Trophoblast cell (in vitro differentiated cells and primary cell): ENCODE measurements around the gene OR5K2.

Source experiments
- DNase-seq, 2 donors: peaks; one replicate each; pipeline ENCODE4 v3.0.0-alpha.2; 2016
- H2AFZ ChIP-seq: 2 replicates; pipeline ENCODE4 v1.6.1; 2013; ENCODE audit warnings: low read length, moderate library complexity, mild to moderate bottlenecking; ENCODE audit not compliant: insufficient read depth, poor library complexity
- H2AK5ac ChIP-seq: 2 replicates; pipeline ENCODE4 v1.6.1; 2013; ENCODE audit warnings: mild to moderate bottlenecking, low read length
- H2BK120ac ChIP-seq: 2 replicates; pipeline ENCODE4 v1.6.1; 2013; ENCODE audit warnings: low read length, mild to moderate bottlenecking, moderate library complexity; ENCODE audit not compliant: insufficient read depth, poor library complexity
- H2BK12ac ChIP-seq: 2 replicates; pipeline ENCODE4 v1.6.1; 2013; ENCODE audit warnings: mild to moderate bottlenecking, low read length, moderate library complexity
- H2BK5ac ChIP-seq: 2 replicates; pipeline ENCODE4 v1.6.1; 2013; ENCODE audit warnings: low read length, low read depth, moderate library complexity, mild to moderate bottlenecking; ENCODE audit not compliant: poor library complexity
- H3K14ac ChIP-seq: 2 replicates; pipeline ENCODE4 v1.6.1; 2013; ENCODE audit warnings: mild to moderate bottlenecking, low read length
- H3K18ac ChIP-seq: 2 replicates; pipeline ENCODE4 v1.6.1; 2013; ENCODE audit warnings: mild to moderate bottlenecking, low read length
- H3K23ac ChIP-seq: 2 replicates; pipeline ENCODE4 v1.6.1; 2013; ENCODE audit warnings: low read length
- H3K27ac ChIP-seq: 2 replicates; pipeline ENCODE4 v1.5.1; 2013; ENCODE audit warnings: low read depth, mild to moderate bottlenecking, inconsistent platforms, low read length, moderate library complexity
- H3K27me3 ChIP-seq: 2 replicates; pipeline ENCODE4 v1.6.1; 2013; ENCODE audit warnings: inconsistent platforms, mild to moderate bottlenecking, low read length, moderate library complexity; ENCODE audit not compliant: insufficient read depth
- H3K36me3 ChIP-seq, 2 experiments: 1 replicate in 1 of 2; 2 replicates in 1 of 2; pipeline ENCODE4 v1.6.1; 2013; ENCODE audit warnings: low read length in 2 of 2, mild to moderate bottlenecking in 2 of 2, moderate library complexity in 1 of 2; ENCODE audit not compliant: insufficient read depth in 2 of 2, control insufficient read depth in 1 of 2
- H3K4ac ChIP-seq: 2 replicates; pipeline ENCODE4 v1.6.1; 2013; ENCODE audit warnings: low read depth, mild to moderate bottlenecking, low read length, moderate library complexity
- H3K4me1 ChIP-seq, 2 experiments: 1 replicate in 1 of 2; 2 replicates in 1 of 2; pipeline ENCODE4 v1.6.1; 2013; ENCODE audit warnings: low read length in 2 of 2, mild to moderate bottlenecking in 2 of 2, moderate library complexity in 1 of 2; ENCODE audit not compliant: insufficient read depth in 2 of 2, control insufficient read depth in 1 of 2
- H3K4me2 ChIP-seq: 2 replicates; pipeline ENCODE4 v1.6.1; 2013; ENCODE audit warnings: inconsistent platforms, mild to moderate bottlenecking, low read length, moderate library complexity
- H3K4me3 ChIP-seq: 2 replicates; pipeline ENCODE4 v1.5.1; 2013; ENCODE audit warnings: mild to moderate bottlenecking, low read depth, low read length, inconsistent platforms
- H3K79me1 ChIP-seq: one replicate; pipeline ENCODE4 v1.6.1; 2013; ENCODE audit warnings: low read length
- H3K79me2 ChIP-seq: 2 replicates; pipeline ENCODE4 v1.6.1; 2013; ENCODE audit warnings: low read length, mild to moderate bottlenecking; ENCODE audit not compliant: control insufficient read depth, insufficient read depth, poor library complexity
- H3K9ac ChIP-seq: 2 replicates; pipeline ENCODE4 v1.6.1; 2013; ENCODE audit warnings: mild to moderate bottlenecking, low read length
- H3K9me3 ChIP-seq: 2 replicates; pipeline ENCODE4 v1.6.1; 2013; ENCODE audit warnings: low read depth, mild to moderate bottlenecking, control low read depth, inconsistent platforms, low read length; ENCODE audit not compliant: insufficient read depth
- H4K12ac ChIP-seq: 2 replicates; pipeline ENCODE4 v1.6.1; 2013; ENCODE audit warnings: low read depth, mild to moderate bottlenecking, low read length, moderate library complexity
- H4K8ac ChIP-seq: 2 replicates; pipeline ENCODE4 v1.6.1; 2013; ENCODE audit warnings: low read depth, mild to moderate bottlenecking, low read length, moderate library complexity
- H4K91ac ChIP-seq: one replicate; pipeline ENCODE4 v1.6.1; 2013; ENCODE audit warnings: low read depth, mild to moderate bottlenecking, low read length, moderate library complexity
- WGBS: extraction: QIAGEN DNeasy Blood & Tissue Kit; methylation state at CpG from one replicate; pipeline ENCODE4 v1.1.7; 2013; ENCODE audit warnings: missing lambda C conversion rate; ENCODE audit not compliant: insufficient read length, insufficient coverage; ENCODE audit errors: extremely low coverage; 5-methylcytosine and 5-hydroxymethylcytosine counted together

The OR5K2 gene

GRCh38 chr3:98519351-98519750 lies 21.9 kb downstream of the OR5K2 start:
- Histone ChIP-seq H3K27me3 (no peaks in the 10 kb centered on the region), H3K4me3 (no peak overlapping the region), H3K36me3 (peaks cover 5 to 8% of the 10 kb centered on the region in 2 experiments), H3K4me2 (no peak overlapping the region), H3K9ac (no peak overlapping the region), H2AFZ (no peak overlapping the region), H3K27ac (no peak overlapping the region), H4K8ac (no peak overlapping the region), H3K79me1 (peaks cover 4% of the 10 kb centered on the region), H2BK12ac (no peak overlapping the region), H2BK5ac (no peak overlapping the region), H3K4me1 (peaks cover 3% of the 10 kb centered on the region in 2 experiments), H3K9me3 (no peaks in the 10 kb centered on the region), H2AK5ac (no peak overlapping the region), H3K79me2 (peaks cover 2% of the 10 kb centered on the region), H2BK120ac (no peak overlapping the region), H3K23ac (no peak overlapping the region), H3K18ac (no peak overlapping the region), H4K12ac (no peak overlapping the region), H3K14ac (no peak overlapping the region), H3K4ac (no peak overlapping the region), H4K91ac (no peak overlapping the region)
- DNase-seq, result peak; percentile 42 to 79
- no CpG with 5 or more reads among the region's 1 CpG for WGBS

GRCh38 chr3:98521897-98522543 lies 24.5 kb downstream of the OR5K2 start:
- Histone ChIP-seq H3K9me3 (no peaks in the 10 kb centered on the region), H3K14ac (peak overlapping the region; percentile 86), H3K27me3 (no peaks in the 10 kb centered on the region), H2AFZ (peak overlapping the region; percentile 95), H3K23ac (no peak overlapping the region), H3K79me1 (peaks cover 4% of the 10 kb centered on the region), H3K4me2 (peak overlapping the region; percentile 69), H4K12ac (peak overlapping the region; percentile 80), H3K4ac (peak overlapping the region; percentile 46), H3K18ac (peak overlapping the region; percentile 38), H3K36me3 (peaks cover 2 to 3% of the 10 kb centered on the region in 2 experiments), H3K79me2 (peaks cover 2% of the 10 kb centered on the region), H3K4me3 (peak overlapping the region; percentile 94), H2AK5ac (no peak overlapping the region), H3K27ac (peak overlapping the region; percentile 84), H2BK12ac (no peak overlapping the region), H2BK120ac (peak overlapping the region; percentile 79), H4K8ac (peak overlapping the region; percentile 83), H3K9ac (peak overlapping the region; percentile 93), H2BK5ac (peak overlapping the region; percentile 84), H4K91ac (peak overlapping the region; percentile 71), H3K4me1 (peaks cover 3% of the 10 kb centered on the region in 2 experiments)
- no CpG with 5 or more reads among the region's 16 CpGs for WGBS
- DNase-seq, result peak; percentile 59 to 78

- WGBS, result no CpG with 5 or more reads among the region's 63 CpGs
- H3K27me3 ChIP-seq, result no peaks in the 10 kb centered on the region
- peak within 1 kb of the TSS; percentile 84 for H2BK5ac ChIP-seq
- peaks cover 2 to 3% of the 10 kb centered on the region in 2 experiments for H3K36me3 ChIP-seq
- H3K14ac ChIP-seq, result peak within 1 kb of the TSS; percentile 86
- H3K27ac ChIP-seq, result peak within 1 kb of the TSS; percentile 84
- H3K23ac ChIP-seq, result no peak within 1 kb of the TSS
- H2BK12ac ChIP-seq, result no peak within 1 kb of the TSS
- peak within 1 kb of the TSS; percentile 79 for H2BK120ac ChIP-seq
- peak within 1 kb of the TSS; percentile 46 for H3K4ac ChIP-seq
- peaks cover 3% of the 10 kb centered on the region in 2 experiments for H3K4me1 ChIP-seq
- peaks cover 4% of the 10 kb centered on the region for H3K79me1 ChIP-seq
- peak within 1 kb of the TSS; percentile 78 for H3K4me2 ChIP-seq
- peak within 1 kb of the TSS; percentile 68 for H2AK5ac ChIP-seq
- DNase-seq, result peak; percentile 98
- peak within 1 kb of the TSS; percentile 83 for H4K8ac ChIP-seq
- H3K9ac ChIP-seq, result peak within 1 kb of the TSS; percentile 93
- H2AFZ ChIP-seq, result peak within 1 kb of the TSS; percentile 95
- peaks cover 2% of the 10 kb centered on the region for H3K79me2 ChIP-seq
- peak within 1 kb of the TSS; percentile 94 for H3K4me3 ChIP-seq
- H3K9me3 ChIP-seq, result no peaks in the 10 kb centered on the region
- H4K91ac ChIP-seq, result peak within 1 kb of the TSS; percentile 71
- peak within 1 kb of the TSS; percentile 89 for H3K18ac ChIP-seq
- H4K12ac ChIP-seq, result peak within 1 kb of the TSS; percentile 80
These were observed 25.2 kb downstream of the OR5K2 start, which contains the start of gene CLDND1 for GRCh38 chr3:98522544-98523281. CLDND1 (minus strand) TSS chr3:98522902; CDS start chr3:98521424, 1,478 bp downstream.

GRCh38 chr3:98525494-98525893 lies 28.0 kb downstream of the OR5K2 start:
- Histone ChIP-seq H3K4me1 (no peaks in the 10 kb centered on the region), H2BK5ac (no peak overlapping the region), H3K23ac (peak overlapping the region; percentile 21), H3K27me3 (no peaks in the 10 kb centered on the region), H3K14ac (no peak overlapping the region), H3K36me3 (no peaks in the 10 kb centered on the region), H4K12ac (no peak overlapping the region), H3K18ac (no peak overlapping the region), H2BK120ac (no peak overlapping the region), H3K27ac (no peak overlapping the region), H2AFZ (no peak overlapping the region), H3K4ac (no peak overlapping the region), H2BK12ac (no peak overlapping the region), H3K4me3 (no peak overlapping the region), H2AK5ac (no peak overlapping the region), H4K8ac (no peak overlapping the region), H3K79me2 (peaks cover 2% of the 10 kb centered on the region), H3K79me1 (peaks cover 4% of the 10 kb centered on the region), H4K91ac (no peak overlapping the region), H3K4me2 (no peak overlapping the region), H3K9ac (no peak overlapping the region), H3K9me3 (no peaks in the 10 kb centered on the region)
- DNase-seq, result no peak
- no CpG with 5 or more reads among the region's 6 CpGs for WGBS
